HFFc6 (cell line): ENCODE data around the gene ZP2. TPM values are rescaled to one million over a fixed set of nuclear protein-coding genes. Genes with fewer than 3 reads are reported as not detected.
A peak's percentile ranks its signal among the peaks of the same experiment; 100 is the strongest.
"Not testable (repeated sequence)": the region's sequence is repeated elsewhere in the genome, so short reads cannot be mapped to it uniquely, and the experiment has no call there.

Experiments
- DNase-seq: peaks from one replicate; pipeline ENCODE4 v3.0.0-alpha.2; 2018
- H3K27ac Mint-ChIP-seq: 2 replicates; pipeline ENCODE4 v1.8.0; 2020; ENCODE audit warnings: mild to moderate bottlenecking, mixed read lengths
- H3K27me3 Mint-ChIP-seq: 2 replicates; pipeline ENCODE4 v1.8.0; 2021; ENCODE audit warnings: mild to moderate bottlenecking, moderate library complexity, mixed read lengths; ENCODE audit not compliant: insufficient read depth
- H3K36me3 Mint-ChIP-seq: 2 replicates; pipeline ENCODE4 v1.8.0; 2021; ENCODE audit warnings: low read depth, mixed read lengths
- H3K4me1 Mint-ChIP-seq: 2 replicates; pipeline ENCODE4 v1.8.0; 2020; ENCODE audit warnings: low read depth, mixed read lengths
- H3K4me3 Mint-ChIP-seq: 2 replicates; pipeline ENCODE4 v1.8.0; 2020; ENCODE audit warnings: mild to moderate bottlenecking, moderate library complexity, mixed read lengths
- H3K9me3 Mint-ChIP-seq: 2 replicates; pipeline ENCODE4 v1.8.0; 2020; ENCODE audit warnings: mild to moderate bottlenecking, mixed read lengths
- CTCF ChIP-seq: fragments of 200-600 bp; sonication (generic); IDR thresholded peaks from 2 replicates; pipeline ENCODE4 v1.5.0; 2021; ENCODE audit warnings: antibody characterized with exemption, mild to moderate bottlenecking
- total RNA-seq, 6 experiments: library from RNA; stranded (reverse); fragmentation: NEBNext Ultra II Directional; extraction: Animal tissue kit (Norgen Biotek cat#: 25700); gene quantifications; 2 replicates in 1 of 6; 3 replicates in 5 of 6; pipeline ENCODE4 v1.2.3, GENCODE V29; 2021

The ZP2 gene
- total RNA-seq, 6 experiments from 2014 or later: not detected

- TF ChIP-seq CTCF: no peak
- Mint-ChIP-seq H3K36me3 (peaks cover 26% of the 10 kb centered on the region), H3K4me3 (no peak overlapping the region), H3K27me3 (no peaks in the 10 kb centered on the region), H3K27ac (no peak overlapping the region), H3K4me1 (peaks cover 70% of the 10 kb centered on the region), H3K9me3 (no peaks in the 10 kb centered on the region)
- no peak for DNase-seq
These were observed 51.1 kb downstream of the ZP2 start for GRCh38 chr16:21160276-21160675.

- H3K4me1 Mint-ChIP-seq: peaks cover 70% of the 10 kb centered on the region
- peak overlapping the region; percentile 87 for H3K4me3 Mint-ChIP-seq
- DNase-seq: no peak
- TF ChIP-seq CTCF: no peak
- H3K27ac Mint-ChIP-seq: no peak overlapping the region
- H3K36me3 Mint-ChIP-seq: peaks cover 17% of the 10 kb centered on the region
- no peaks in the 10 kb centered on the region for H3K27me3 Mint-ChIP-seq
- no peaks in the 10 kb centered on the region for H3K9me3 Mint-ChIP-seq
These were observed 52.0 kb downstream of the ZP2 start for GRCh38 chr16:21159281-21159951.

DNA sequence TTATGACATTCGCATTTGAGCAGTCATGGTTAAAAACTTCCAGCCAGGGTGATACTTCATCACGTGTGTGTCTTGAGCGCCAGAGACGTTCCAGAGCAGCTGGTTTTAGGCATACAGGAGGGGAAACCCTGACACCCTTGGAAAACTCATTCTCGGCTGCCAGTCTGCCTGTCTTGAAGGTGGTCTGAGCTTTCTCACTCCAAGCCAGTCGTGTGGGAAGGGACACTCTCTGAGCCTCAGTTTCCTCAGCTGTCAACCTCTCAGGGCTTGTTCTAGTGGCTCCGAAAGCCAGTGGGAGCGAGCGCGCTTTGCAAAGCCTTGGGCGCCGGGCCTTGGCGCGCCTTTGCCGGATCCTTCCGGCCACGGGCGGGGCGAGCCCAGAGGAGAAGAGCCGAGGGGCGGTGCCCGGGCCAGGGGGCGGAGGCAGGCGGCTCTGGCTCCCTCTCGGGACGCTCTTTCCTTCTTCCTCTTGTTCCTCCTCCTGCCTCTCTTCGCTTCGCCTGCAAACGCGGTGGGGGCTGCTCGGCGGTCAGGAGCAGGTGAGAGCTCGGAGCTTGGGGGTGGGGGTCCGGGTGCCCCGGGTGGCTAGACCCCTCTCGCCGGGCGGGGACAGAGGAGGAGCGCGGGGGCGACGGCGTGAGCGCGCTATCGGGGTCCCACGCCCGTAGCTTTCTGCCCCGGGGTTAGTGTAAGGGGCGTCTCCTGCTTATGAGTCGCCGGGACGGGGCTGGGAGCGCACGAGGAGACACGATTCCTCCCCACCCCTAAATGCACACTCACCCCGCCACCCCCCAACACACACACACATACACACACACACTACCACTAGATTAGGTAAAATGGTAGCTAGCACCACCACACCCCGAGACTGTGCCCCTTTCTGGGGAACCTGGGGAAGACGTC, 52.9 kb downstream of the ZP2 start, which contains the start of gene LDAF1:
TSS of gene LDAF1 (plus strand) at position 467 of the 903 bp plus-strand sequence. CDS start 2,509 bp downstream, outside the sequence.
- Mint-ChIP-seq H3K9me3 (no peaks in the 10 kb centered on the region), H3K27me3 (no peaks in the 10 kb centered on the region), H3K4me1 (peaks cover 64% of the 10 kb centered on the region), H3K4me3 (peak within 1 kb of the TSS; percentile 87), H3K36me3 (peaks cover 17% of the 10 kb centered on the region), H3K27ac (peak within 1 kb of the TSS; percentile 76)
- DNase-seq: peak; percentile 60
- TF ChIP-seq CTCF: no peak

GRCh38 chr16:21157632-21158031, 53.7 kb downstream of the ZP2 start:
- Mint-ChIP-seq H3K4me3 (peak overlapping the region; percentile 87; the same call in 1 of the 2 replicates), H3K27ac (peak overlapping the region; percentile 76; the same call in 1 of the 2 replicates), H3K27me3 (no peaks in the 10 kb centered on the region), H3K9me3 (no peaks in the 10 kb centered on the region), H3K36me3 (peaks cover 11% of the 10 kb centered on the region), H3K4me1 (peaks cover 56% of the 10 kb centered on the region)
- TF ChIP-seq CTCF: no peak
- DNase-seq: no peak

GRCh38 chr16:21156767-21157467, 54.5 kb downstream of the ZP2 start:
- Mint-ChIP-seq H3K27ac (no peak overlapping the region), H3K4me3 (no peak overlapping the region), H3K4me1 (peaks cover 49% of the 10 kb centered on the region), H3K27me3 (no peaks in the 10 kb centered on the region; the same call in 1 of the 2 replicates), H3K9me3 (no peaks in the 10 kb centered on the region), H3K36me3 (peaks cover 6% of the 10 kb centered on the region; the same call in 1 of the 2 replicates)
- TF ChIP-seq CTCF: peak; percentile 77
- peak; percentile 78 for DNase-seq

DNA sequence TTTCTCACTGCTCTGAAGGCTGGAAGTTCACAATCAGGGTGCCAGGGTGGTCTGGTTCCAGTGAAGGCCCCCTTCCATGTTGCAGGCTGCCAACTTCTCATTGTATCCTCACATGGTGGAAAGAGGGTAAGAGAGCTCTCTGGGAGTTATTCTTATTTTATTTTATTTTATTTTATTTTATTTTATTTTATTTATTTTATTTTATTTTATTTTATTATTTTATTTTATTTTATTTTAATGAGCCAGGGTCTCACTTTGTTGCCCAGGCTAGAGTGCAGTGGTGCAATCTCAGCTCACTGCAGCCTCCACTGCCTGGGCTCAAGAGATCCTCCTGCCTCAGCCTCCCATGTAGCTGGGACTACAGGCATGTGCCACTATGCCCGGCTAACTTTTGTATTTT, 55.4 kb downstream of the ZP2 start:
- not testable (repeated sequence) for H3K4me3 Mint-ChIP-seq, DNase-seq, H3K27me3 Mint-ChIP-seq, H3K36me3 Mint-ChIP-seq, H3K9me3 Mint-ChIP-seq, H3K27ac Mint-ChIP-seq
- peaks cover 41% of the 10 kb centered on the region for H3K4me1 Mint-ChIP-seq

- not testable (repeated sequence) for DNase-seq, H3K4me3 Mint-ChIP-seq, H3K9me3 Mint-ChIP-seq, H3K27ac Mint-ChIP-seq, H3K36me3 Mint-ChIP-seq
- peaks cover 17% of the 10 kb centered on the region for H3K4me1 Mint-ChIP-seq
- peaks cover 21% of the 10 kb centered on the region for H3K27me3 Mint-ChIP-seq
These were observed 58.1 kb downstream of the ZP2 start for GRCh38 chr16:21153124-21153729.
